T-helper 1 cell treated with Interleukin-12 subunit alpha and Interleukin-12 subunit beta and Interleukin-4 antibody, amounts not matched to agents 30 μg/mL and 1 μg/mL, for 36 hours (primary cell): Measurements from ENCODE around the gene MYCL.
A peak's percentile ranks its signal among the peaks of the same experiment; 100 is the strongest.

Experiments
- H3K27ac Mint-ChIP-seq: one replicate; pipeline ENCODE4 v1.8.0; 2021; ENCODE audit warnings: mild to moderate bottlenecking, mixed read lengths
- H3K27me3 Mint-ChIP-seq: one replicate; pipeline ENCODE4 v1.8.0; 2021; ENCODE audit warnings: low read depth, mixed read lengths
- H3K36me3 Mint-ChIP-seq: one replicate; pipeline ENCODE4 v1.8.0; 2021; ENCODE audit warnings: low read depth, mixed read lengths
- H3K4me1 Mint-ChIP-seq: one replicate; pipeline ENCODE4 v1.8.0; 2021; ENCODE audit warnings: low read depth, mixed read lengths
- H3K4me3 Mint-ChIP-seq: one replicate; pipeline ENCODE4 v1.8.0; 2021; ENCODE audit warnings: mild to moderate bottlenecking, moderate library complexity, mixed read lengths
- H3K9me3 Mint-ChIP-seq: one replicate; pipeline ENCODE4 v1.8.0; 2021; ENCODE audit warnings: mixed read lengths

The MYCL gene, protein sequence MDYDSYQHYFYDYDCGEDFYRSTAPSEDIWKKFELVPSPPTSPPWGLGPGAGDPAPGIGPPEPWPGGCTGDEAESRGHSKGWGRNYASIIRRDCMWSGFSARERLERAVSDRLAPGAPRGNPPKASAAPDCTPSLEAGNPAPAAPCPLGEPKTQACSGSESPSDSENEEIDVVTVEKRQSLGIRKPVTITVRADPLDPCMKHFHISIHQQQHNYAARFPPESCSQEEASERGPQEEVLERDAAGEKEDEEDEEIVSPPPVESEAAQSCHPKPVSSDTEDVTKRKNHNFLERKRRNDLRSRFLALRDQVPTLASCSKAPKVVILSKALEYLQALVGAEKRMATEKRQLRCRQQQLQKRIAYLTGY

DNA sequence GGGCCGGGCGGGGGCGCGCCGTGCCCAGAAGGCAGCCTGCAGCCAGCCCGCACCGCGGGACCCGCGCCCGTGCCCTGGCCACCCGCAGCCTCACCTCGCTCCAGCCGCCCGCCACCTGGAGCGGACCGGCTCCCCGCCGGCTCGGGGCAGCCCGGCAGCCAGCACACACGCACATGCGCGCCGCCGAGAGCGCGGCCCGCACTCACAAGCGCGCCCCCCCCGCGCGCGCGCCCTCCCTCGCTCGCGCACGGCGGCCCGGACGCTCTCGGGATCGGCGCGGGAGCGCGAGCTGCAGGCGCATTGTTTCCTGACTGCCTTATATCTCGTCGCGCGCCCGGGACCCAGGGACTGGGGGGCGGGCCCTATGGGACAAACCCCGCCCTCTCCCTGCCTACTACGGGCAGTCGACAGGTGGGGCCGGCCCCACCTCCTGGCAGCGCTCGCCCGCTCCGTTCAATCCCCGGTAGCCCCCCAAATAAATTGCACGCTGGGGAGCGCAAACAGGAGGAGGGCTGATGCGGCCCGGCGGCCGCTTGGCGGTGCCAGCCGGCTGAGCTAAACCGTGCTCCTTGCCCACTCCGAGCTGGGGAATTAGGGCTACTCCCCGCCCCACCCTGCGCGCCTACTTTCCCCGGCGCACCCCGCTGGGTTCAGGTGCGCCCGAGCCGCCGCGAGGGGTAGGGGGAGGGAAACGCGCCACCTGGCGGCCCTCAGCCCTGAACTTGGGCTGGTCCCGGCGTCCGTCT, at the start of gene MYCL:
Gene MYCL, minus strand, starts transcription at position 204 of the 746 bp plus-strand sequence. CDS start 483 bp downstream, outside the sequence.
- Mint-ChIP-seq H3K36me3 (no peaks in the 10 kb centered on the region), H3K27me3 (peaks cover 72% of the 10 kb centered on the region), H3K4me1 (peaks cover 3% of the 10 kb centered on the region), H3K4me3 (peak within 1 kb of the TSS; percentile 63), H3K27ac (no peak within 1 kb of the TSS), H3K9me3 (no peaks in the 10 kb centered on the region)

DNA sequence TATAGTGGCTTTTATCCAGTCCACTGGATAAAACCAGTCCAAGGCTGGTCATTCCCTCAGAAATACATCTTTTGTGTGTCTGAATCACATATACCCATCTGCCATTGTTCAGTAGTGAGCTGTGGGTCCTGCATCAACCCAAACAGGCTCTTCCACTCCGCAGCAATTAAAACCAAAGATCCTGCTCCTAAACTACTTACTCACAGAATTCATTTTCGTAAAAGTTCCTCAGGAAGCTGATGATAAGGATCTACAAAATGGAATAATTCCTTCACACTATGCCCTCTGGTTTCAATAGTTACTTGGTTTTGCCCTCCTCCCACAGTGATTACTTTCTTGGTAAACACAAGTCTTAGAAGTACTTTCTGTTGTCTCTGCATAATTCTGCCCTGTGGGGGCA, 48.2 kb upstream of the MYCL start:
- Mint-ChIP-seq H3K4me3 (no peak overlapping the region), H3K9me3 (no peaks in the 10 kb centered on the region), H3K27me3 (peaks cover 19% of the 10 kb centered on the region), H3K36me3 (no peaks in the 10 kb centered on the region), H3K4me1 (peaks cover 4% of the 10 kb centered on the region), H3K27ac (no peak overlapping the region)

DNA sequence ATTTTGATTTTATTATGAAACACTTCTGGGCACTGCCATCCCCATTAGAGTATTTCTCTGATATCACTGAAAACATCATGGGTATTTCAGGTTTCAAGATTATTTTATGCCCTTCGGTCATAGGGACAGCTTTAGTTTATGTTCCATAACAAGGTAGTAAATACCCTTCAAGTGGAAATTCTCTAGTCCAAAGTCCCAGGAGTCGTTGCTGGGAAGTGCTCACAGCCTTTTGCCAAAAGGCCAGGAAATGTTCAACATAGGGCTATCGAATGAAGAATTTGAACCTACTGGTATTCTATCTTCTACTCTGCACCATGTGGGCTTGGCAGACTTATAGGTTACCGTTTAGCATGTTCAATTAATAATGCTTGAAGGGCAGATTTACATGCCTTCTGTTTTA, 45.5 kb upstream of the MYCL start:
- Mint-ChIP-seq H3K27me3 (peaks cover 19% of the 10 kb centered on the region), H3K36me3 (no peaks in the 10 kb centered on the region)

DNA sequence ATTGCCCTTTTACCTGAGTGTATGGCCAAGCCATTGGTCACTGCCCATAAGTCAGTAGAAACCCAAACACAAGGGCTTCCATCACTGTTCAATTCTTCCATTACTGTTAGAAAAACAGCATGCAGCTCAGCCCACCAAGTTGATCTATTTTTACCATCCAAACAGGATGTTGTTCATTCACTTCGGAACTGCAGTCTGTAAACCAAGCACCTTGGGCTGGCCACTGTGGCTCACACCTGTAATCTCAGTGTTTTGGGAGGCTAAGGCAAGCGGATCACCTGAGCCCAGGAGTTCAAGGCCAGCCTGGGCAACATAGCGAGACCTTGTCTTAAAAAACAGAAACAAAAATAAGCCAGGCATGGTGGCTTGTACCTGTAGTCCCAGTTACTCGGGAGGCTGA, 44.5 kb upstream of the MYCL start:
- Mint-ChIP-seq H3K27ac (no peak overlapping the region), H3K36me3 (no peaks in the 10 kb centered on the region), H3K4me3 (no peak overlapping the region), H3K27me3 (peaks cover 19% of the 10 kb centered on the region), H3K4me1 (peaks cover 3% of the 10 kb centered on the region), H3K9me3 (no peaks in the 10 kb centered on the region)

More for the DNA sequence above, 45.5 kb upstream of the MYCL start:
- H3K27ac Mint-ChIP-seq = no peak overlapping the region
- no peaks in the 10 kb centered on the region for H3K9me3 Mint-ChIP-seq
- H3K4me3 Mint-ChIP-seq = no peak overlapping the region
- peaks cover 3% of the 10 kb centered on the region for H3K4me1 Mint-ChIP-seq

DNA sequence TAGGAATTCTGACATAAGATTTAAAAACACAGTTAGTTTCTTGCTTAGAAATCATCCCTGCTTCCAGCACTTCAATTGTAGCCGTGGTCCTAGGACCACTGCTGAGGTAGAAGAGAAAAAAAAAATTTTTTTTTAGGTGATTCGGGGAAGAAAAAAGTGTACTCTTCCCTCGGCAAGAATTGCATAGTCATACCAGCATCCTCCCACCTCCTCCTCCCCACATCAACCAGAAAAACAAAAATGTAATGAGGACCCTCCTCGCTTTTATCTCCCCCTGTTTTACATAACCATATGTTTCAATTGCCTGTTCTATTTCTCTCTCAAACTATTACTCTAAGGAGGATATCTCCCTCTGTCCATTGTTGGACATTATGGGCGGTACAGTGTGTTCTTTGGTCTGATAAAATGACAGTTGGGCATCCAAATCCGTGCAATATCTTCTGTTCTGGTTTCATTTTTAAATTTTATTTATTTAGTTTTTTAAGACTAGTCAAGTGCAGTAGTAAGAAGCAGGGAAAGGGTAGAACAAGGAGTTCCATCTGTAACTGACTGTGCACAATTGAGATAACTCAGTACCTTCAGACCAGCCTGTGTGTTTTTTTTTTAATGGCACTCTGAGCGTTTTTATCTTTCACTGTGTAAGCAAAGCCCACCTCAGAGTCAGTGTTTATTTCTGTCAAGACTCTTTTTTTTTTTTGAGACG, 42.8 kb upstream of the MYCL start:
- Mint-ChIP-seq H3K4me1 (peaks cover 3% of the 10 kb centered on the region), H3K27ac (no peak overlapping the region), H3K9me3 (no peaks in the 10 kb centered on the region), H3K4me3 (no peak overlapping the region), H3K36me3 (no peaks in the 10 kb centered on the region), H3K27me3 (peaks cover 8% of the 10 kb centered on the region)

DNA sequence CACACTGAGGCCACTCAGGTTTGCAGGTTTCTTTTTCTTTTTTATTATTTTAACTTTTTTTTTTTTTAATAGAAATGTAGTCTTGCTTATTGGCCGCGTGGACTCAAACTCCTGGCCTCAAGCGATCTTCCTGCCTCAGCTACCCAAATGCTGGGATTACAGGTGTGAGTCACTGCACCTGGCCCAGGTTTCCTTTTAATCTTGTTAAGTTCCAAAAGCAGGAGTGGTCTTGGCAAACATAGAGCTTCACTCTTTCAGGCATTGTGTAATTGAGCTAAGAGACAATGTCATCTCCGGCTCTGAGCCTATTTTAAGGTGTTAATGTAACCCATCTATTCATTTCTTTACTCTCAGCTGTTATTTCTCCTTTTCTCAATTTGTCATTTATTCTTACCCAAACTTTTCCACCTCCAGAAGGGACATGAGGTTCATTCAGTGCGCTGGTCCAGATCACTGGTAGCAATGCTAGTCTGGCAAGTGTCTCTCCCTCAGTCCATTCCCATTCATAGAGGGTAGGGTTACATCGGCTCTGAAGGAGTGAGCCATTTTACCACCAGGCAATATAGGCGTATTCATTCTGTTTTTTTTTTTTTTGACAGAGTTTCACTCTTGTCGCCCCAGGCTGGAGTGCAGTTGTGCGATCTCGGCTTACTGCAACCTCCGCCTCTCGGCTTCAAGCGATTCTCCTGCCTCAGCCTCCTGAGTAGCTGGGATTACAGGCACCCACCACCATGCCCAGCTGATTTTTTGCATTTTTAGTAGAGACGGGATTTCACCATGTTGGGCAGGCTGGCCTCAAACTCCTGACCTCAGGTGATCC, 42.0 kb upstream of the MYCL start:
- H3K27me3 Mint-ChIP-seq = peaks cover 8% of the 10 kb centered on the region
- no peak overlapping the region for H3K27ac Mint-ChIP-seq
- H3K4me3 Mint-ChIP-seq = no peak overlapping the region
- H3K36me3 Mint-ChIP-seq = no peaks in the 10 kb centered on the region
- H3K9me3 Mint-ChIP-seq = no peaks in the 10 kb centered on the region
- H3K4me1 Mint-ChIP-seq = peaks cover 3% of the 10 kb centered on the region

DNA sequence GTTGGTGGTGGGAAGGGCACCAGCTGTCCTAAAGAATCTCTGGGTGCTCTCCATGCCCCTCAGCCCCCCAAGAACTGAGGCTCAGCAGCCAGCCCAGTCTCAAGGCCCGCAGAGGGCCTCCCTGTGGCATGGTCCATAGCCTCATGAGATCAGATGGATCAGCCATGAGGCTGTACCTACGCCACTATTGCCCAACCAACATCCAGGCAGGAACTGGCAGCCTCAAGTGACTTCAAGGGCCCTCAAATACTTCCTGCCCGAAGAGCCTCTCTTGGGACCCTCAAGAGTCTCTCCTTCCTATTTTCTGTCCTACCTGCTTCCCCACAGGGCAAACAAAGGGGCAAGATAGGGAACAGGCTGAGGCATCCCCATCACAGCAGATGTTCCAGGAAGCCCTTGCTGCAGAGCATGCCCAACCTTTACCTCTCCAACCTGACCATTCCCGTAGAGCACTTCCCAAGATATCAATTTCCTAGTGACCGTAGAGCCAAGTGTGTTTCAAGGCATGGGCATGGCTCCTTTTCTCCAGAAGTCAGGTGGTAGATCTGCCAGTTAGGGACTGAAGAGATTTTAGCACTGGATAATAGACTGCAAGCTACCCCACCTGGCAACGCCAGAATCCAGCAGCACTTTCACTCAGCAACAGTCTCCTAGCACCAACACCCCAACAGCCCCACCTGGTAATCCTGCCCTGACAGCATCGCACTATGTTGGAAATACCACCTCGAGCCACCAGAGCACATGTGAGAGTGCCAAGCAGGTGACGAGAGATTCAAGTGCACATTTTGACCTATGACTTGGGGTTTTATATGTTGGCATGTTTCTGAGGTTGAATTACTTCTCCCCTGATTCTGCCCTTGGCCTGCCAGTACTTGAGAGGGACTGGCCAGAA, 39.5 kb upstream of the MYCL start:
- Mint-ChIP-seq H3K27ac (no peak overlapping the region), H3K27me3 (peaks cover 8% of the 10 kb centered on the region), H3K36me3 (no peaks in the 10 kb centered on the region), H3K4me1 (peaks cover 3% of the 10 kb centered on the region), H3K4me3 (no peak overlapping the region), H3K9me3 (no peaks in the 10 kb centered on the region)

DNA sequence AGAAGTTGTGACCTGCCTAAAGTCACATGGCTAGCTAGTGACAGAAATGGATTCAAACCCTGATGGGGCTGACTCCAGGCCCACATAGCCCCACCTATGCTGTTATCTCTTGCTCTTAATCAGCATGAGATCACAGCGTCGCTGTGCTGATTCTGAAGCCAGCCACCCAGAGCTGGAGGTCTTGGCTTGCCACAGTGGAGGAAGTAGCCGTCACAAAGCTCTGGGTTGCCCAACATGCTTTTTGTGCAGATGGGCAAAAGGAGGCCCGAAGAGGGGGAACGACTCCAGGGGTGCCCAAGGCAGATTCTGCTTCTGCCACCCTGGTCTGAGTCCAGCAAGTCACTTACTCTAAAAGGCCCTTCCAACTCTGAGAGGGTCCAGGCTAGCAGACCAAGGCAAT, 38.5 kb upstream of the MYCL start:
- Mint-ChIP-seq H3K36me3 (no peaks in the 10 kb centered on the region), H3K9me3 (no peaks in the 10 kb centered on the region), H3K4me1 (peaks cover 3% of the 10 kb centered on the region), H3K27ac (no peak overlapping the region), H3K4me3 (no peak overlapping the region), H3K27me3 (peaks cover 8% of the 10 kb centered on the region)

DNA sequence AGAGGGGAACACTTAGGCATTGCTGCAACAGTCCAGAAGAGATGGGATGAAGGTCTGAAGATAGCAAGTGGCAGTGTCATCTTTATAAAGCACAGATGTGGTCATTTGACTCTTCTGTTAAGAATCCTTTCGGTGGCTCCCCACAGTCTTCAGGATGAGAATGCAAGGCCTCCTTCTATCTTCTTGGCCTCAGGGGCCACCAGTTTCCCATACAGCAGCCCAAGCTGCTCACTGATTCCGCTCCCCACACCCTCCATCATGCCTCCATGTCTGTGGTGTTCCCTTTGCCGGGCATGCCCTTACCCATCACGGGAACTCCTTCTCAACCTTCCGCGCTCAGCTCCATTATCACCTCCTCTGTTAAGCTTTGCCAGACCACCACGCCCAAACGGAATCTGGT, 37.1 kb upstream of the MYCL start:
- Mint-ChIP-seq H3K36me3 (no peaks in the 10 kb centered on the region), H3K9me3 (no peaks in the 10 kb centered on the region), H3K27ac (no peak overlapping the region), H3K4me3 (no peak overlapping the region), H3K27me3 (peaks cover 4% of the 10 kb centered on the region), H3K4me1 (peaks cover 1% of the 10 kb centered on the region)

DNA sequence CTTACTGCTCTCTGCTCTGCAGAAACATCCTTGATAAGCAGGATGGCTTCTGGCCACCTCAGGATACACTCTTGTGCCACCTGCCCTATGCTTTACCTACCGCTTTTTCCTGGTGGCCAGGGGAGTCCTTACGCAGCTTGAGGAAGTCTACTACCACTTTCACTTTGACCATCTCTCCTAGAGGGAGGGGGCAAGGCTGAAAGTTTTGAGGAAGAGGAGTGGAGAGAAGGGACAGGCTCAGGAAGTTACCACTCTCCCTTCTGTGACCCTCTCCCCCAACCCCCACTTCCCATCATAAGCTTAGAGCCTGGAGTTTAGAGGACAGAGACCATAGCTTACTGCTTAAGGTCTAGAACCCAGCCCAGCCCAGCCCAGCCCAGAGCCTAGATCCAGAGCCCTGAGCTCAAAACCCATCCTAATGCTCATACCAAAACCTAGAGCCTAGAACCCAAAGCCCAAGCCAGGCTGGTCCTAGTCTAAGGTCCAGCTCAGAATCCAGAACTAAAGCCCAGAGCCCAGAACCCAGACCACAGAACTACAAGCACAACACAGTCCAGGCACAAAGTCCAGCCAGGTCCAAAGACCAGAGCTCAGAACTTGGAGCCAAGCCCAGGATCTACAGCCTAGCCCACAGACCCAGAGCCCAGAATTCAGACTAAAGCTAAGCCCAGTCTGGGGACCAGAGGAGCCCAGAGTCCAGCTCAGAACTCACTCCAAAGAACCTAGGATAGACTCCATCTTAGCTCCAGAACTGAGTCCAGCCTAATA, 35.2 kb upstream of the MYCL start:
- no peak overlapping the region for H3K4me3 Mint-ChIP-seq
- no peaks in the 10 kb centered on the region for H3K4me1 Mint-ChIP-seq
- H3K27ac Mint-ChIP-seq = no peak overlapping the region
- no peaks in the 10 kb centered on the region for H3K36me3 Mint-ChIP-seq
- H3K27me3 Mint-ChIP-seq = no peaks in the 10 kb centered on the region
- H3K9me3 Mint-ChIP-seq = no peaks in the 10 kb centered on the region

DNA sequence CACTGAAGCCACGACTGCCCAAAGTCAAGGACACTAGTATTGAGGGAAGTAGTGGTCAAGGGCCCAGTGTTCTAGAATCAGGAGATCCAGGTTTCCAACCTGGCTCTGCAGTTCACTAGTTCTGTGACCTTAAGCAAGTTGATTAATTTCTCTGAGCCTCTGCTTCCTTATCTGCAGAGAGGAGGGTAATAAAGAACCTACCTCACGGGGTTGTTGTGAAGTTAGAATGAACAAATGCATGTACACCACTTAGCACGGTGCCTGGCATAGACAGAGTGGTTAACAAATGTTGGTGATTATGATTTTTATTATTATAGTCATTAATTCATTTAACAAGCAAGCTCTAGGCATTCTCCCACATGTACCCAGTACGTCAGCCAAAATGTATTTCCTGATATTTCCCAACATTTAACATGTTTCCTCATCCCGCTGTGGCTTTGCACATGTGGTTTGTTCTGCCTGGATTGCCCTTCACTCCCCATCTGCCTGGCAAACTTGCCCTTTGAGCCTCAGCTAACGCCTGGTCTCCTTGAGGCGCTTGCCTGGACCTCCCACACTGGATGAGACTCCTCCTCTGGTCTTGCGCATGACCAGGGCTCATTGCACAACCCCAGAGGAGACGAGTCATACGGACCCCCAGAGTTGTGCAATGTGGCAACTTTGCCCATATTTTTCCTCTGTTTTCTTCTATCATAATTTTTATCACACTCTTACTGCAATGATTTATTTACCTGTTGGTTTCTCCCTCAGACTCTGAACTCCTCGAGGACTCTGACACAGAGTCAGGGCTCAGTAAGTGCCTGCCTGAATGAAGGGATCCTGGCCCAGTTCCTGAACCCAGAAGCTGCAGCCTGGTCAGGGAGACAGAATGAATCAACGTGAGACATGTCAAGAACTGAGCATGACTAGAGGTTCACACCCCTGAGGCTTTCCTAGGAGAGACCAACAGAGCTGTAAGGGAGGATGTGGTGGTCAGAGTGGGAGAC, 32.5 kb upstream of the MYCL start:
- H3K4me1 Mint-ChIP-seq = no peaks in the 10 kb centered on the region
- no peaks in the 10 kb centered on the region for H3K36me3 Mint-ChIP-seq
- no peak overlapping the region for H3K27ac Mint-ChIP-seq
- H3K9me3 Mint-ChIP-seq = no peaks in the 10 kb centered on the region
- no peaks in the 10 kb centered on the region for H3K27me3 Mint-ChIP-seq
- H3K4me3 Mint-ChIP-seq = no peak overlapping the region
